HFFc6 (cell line): ENCODE measurements around the gene FCAMR. TPM values are rescaled to one million over a fixed set of nuclear protein-coding genes. Genes with fewer than 3 reads are reported as not detected.

Experiments
- DNase-seq: peaks from one replicate; pipeline ENCODE4 v3.0.0-alpha.2; 2018
- H3K27ac Mint-ChIP-seq: 2 replicates; pipeline ENCODE4 v1.8.0; 2020; ENCODE audit warnings: mild to moderate bottlenecking, mixed read lengths
- H3K27me3 Mint-ChIP-seq: 2 replicates; pipeline ENCODE4 v1.8.0; 2021; ENCODE audit warnings: mild to moderate bottlenecking, moderate library complexity, mixed read lengths; ENCODE audit not compliant: insufficient read depth
- H3K36me3 Mint-ChIP-seq: 2 replicates; pipeline ENCODE4 v1.8.0; 2021; ENCODE audit warnings: low read depth, mixed read lengths
- H3K4me1 Mint-ChIP-seq: 2 replicates; pipeline ENCODE4 v1.8.0; 2020; ENCODE audit warnings: low read depth, mixed read lengths
- H3K4me3 Mint-ChIP-seq: 2 replicates; pipeline ENCODE4 v1.8.0; 2020; ENCODE audit warnings: mild to moderate bottlenecking, moderate library complexity, mixed read lengths
- H3K9me3 Mint-ChIP-seq: 2 replicates; pipeline ENCODE4 v1.8.0; 2020; ENCODE audit warnings: mild to moderate bottlenecking, mixed read lengths
- CTCF ChIP-seq: fragments of 200-600 bp; sonication (generic); IDR thresholded peaks from 2 replicates; pipeline ENCODE4 v1.5.0; 2021; ENCODE audit warnings: antibody characterized with exemption, mild to moderate bottlenecking
- total RNA-seq, 6 experiments: library from RNA; stranded (reverse); fragmentation: NEBNext Ultra II Directional; extraction: Animal tissue kit (Norgen Biotek cat#: 25700); gene quantifications; 2 replicates in 1 of 6; 3 replicates in 5 of 6; pipeline ENCODE4 v1.2.3, GENCODE V29; 2021

FCAMR gene
- total RNA-seq, 6 experiments from 2014 or later: not detected

- H3K27ac Mint-ChIP-seq: no peak overlapping the region
- no peaks in the 10 kb centered on the region for H3K9me3 Mint-ChIP-seq
- no peak for DNase-seq
- H3K27me3 Mint-ChIP-seq: peaks cover 27% of the 10 kb centered on the region
- no peaks in the 10 kb centered on the region for H3K36me3 Mint-ChIP-seq
- no peak for TF ChIP-seq CTCF
- H3K4me1 Mint-ChIP-seq: peaks cover 4% of the 10 kb centered on the region; the same call in 1 of the 2 replicates
- no peak overlapping the region for H3K4me3 Mint-ChIP-seq
Observed at GRCh38 chr1:206941766-206942418, 28.4 kb downstream of the FCAMR start.

GRCh38 chr1:206940588-206940936 lies 29.7 kb downstream of the FCAMR start:
- Mint-ChIP-seq H3K9me3 (no peaks in the 10 kb centered on the region), H3K4me3 (no peak overlapping the region), H3K27me3 (peaks cover 21% of the 10 kb centered on the region), H3K36me3 (no peaks in the 10 kb centered on the region), H3K27ac (no peak overlapping the region), H3K4me1 (no peaks in the 10 kb centered on the region)
- no peak for TF ChIP-seq CTCF
- DNase-seq: no peak

- Mint-ChIP-seq H3K4me1 (no peaks in the 10 kb centered on the region), H3K36me3 (no peaks in the 10 kb centered on the region), H3K4me3 (no peak overlapping the region), H3K9me3 (no peaks in the 10 kb centered on the region), H3K27ac (no peak overlapping the region), H3K27me3 (peaks cover 16% of the 10 kb centered on the region)
- no peak for TF ChIP-seq CTCF
- DNase-seq: no peak
Observed at GRCh38 chr1:206939841-206940587, 30.2 kb downstream of the FCAMR start.

DNA sequence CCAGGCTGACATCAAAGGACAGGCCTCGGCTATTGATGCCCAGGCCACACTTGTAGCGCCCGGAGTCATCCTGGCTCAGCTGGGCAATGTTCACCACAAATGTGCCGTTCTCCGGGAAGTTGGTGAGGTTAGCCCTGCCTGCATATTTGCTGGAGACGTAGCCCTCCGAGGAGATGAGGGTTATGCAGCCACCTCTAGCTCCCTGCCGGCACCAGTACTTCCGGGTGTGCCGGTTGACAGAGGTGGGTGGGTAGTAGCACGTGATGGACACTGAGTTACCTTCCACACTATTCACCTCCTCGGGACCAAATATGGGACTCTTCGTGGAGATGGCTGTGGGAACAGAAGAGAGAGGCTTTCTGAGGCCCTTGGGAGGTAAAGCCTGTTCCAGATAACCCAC lies 31.1 kb downstream of the FCAMR start:
- Mint-ChIP-seq H3K4me3 (no peak overlapping the region), H3K36me3 (no peaks in the 10 kb centered on the region), H3K4me1 (no peaks in the 10 kb centered on the region), H3K9me3 (no peaks in the 10 kb centered on the region), H3K27me3 (peaks cover 15% of the 10 kb centered on the region), H3K27ac (no peak overlapping the region)
- TF ChIP-seq CTCF: no peak
- DNase-seq: no peak

DNA sequence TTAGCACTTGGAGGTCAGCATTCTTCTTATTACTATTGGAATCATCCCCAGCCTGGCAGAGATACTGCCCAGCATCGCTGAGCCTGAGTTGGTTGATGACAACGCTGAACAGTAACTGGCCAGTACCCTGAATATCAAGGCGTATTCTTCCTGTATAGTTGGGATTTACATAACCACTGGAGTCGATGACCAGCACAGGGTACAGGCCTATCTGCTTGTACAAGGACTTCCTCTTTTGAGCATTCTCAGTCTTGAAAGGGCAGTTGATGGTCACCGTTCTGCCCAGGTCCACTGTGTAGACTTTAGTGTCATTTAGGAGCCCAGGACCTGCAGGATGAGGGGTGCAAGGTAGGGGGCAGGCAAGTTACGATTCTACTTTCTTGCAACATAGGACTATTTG lies 32.8 kb downstream of the FCAMR start:
- Mint-ChIP-seq H3K27me3 (peaks cover 8% of the 10 kb centered on the region), H3K4me3 (no peak overlapping the region), H3K36me3 (no peaks in the 10 kb centered on the region), H3K4me1 (no peaks in the 10 kb centered on the region), H3K9me3 (no peaks in the 10 kb centered on the region), H3K27ac (no peak overlapping the region)
- no peak for TF ChIP-seq CTCF
- no peak for DNase-seq
